Frontal cortex (tissue), 4 donors: ENCODE measurements around the gene HARS1. TPM values are rescaled to one million over a fixed set of nuclear protein-coding genes. Genes with fewer than 3 reads are reported as not detected.
"Not testable (repeated sequence)": the region's sequence is repeated elsewhere in the genome, so short reads cannot be mapped to it uniquely, and the experiment has no call there.

ENCODE experiments used
- DNase-seq, 2 donors: peaks; one replicate each; pipeline ENCODE4 v3.0.0; 2012; ENCODE audit warnings: low spot score in 2 of 2
- FAIRE-seq: peaks from 2 replicates; lab custom pipeline; 2012; peaks lifted over from hg19 to GRCh38; lab: Jason Lieb, UNC
- total RNA-seq: library from RNA; depleted of rRNA; stranded (reverse); fragments of >200 nt; gene quantifications from one replicate; pipeline ENCODE4 v1.2.3, GENCODE V29; 2014
- donor health status: control.
- donor health status: control.
- donor health status: control.

The HARS1 gene
- total RNA-seq, 1 donor from 2014 or later: 74.2 TPM

- FAIRE-seq: no peak
- DNase-seq: no peak
These were observed 12.2 kb downstream of the HARS1 start for GRCh38 chr5:140678993-140679392.

GRCh38 chr5:140677947-140678346 is 13.2 kb downstream of the HARS1 start:
- FAIRE-seq: no peak
- DNase-seq: no peak

GRCh38 chr5:140674629-140675028 is 16.5 kb downstream of the HARS1 start:
- FAIRE-seq: no peak
- no peak for DNase-seq

- no peak for DNase-seq
- no peak for FAIRE-seq
These were observed 17.0 kb downstream of the HARS1 start for GRCh38 chr5:140674211-140674610.

DNA sequence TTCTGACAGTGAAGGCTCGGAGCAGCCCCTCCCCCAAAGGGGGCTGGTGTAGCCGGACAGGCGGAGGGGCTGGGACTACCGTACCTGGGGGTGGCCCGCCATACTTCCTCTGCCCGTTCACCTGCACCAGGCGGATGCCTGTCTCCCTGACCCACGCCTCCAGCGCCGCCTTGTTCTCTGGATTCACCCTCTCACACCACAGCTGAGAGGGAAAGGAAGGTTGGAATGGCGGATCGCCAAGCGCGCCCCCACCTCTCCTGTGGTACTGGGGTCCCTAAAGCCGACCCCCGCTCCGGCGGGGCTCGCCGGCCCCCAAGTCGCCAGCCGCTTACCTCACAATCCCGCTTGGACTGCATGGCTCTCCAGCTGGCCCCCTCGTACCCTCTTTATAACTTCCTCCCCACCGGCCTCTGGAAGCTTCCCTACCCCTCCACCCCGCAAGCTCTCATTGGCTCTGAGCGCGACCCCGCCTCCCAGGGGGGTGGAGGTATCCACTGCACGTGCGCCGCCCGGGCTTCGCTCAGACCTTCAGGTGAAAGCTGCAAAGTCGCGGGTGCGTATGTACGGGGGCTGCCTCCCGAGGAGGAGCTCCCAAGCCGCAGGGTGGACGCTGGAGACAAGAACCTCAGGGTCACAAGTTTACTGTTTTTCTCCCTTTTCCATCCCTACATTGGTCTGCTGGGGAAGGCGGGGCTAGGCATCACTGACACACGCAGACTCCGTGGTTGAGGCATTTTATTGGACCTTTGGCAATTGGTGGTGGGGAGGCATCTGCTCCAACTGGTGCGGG is 17.8 kb downstream of the HARS1 start, which contains the start of gene DND1:
DND1 (minus strand) TSS at position 390 of the 790 bp plus-strand sequence; CDS start at position 356, 34 bp downstream.
- FAIRE-seq (no peak), DNase-seq (no peak)

DNA sequence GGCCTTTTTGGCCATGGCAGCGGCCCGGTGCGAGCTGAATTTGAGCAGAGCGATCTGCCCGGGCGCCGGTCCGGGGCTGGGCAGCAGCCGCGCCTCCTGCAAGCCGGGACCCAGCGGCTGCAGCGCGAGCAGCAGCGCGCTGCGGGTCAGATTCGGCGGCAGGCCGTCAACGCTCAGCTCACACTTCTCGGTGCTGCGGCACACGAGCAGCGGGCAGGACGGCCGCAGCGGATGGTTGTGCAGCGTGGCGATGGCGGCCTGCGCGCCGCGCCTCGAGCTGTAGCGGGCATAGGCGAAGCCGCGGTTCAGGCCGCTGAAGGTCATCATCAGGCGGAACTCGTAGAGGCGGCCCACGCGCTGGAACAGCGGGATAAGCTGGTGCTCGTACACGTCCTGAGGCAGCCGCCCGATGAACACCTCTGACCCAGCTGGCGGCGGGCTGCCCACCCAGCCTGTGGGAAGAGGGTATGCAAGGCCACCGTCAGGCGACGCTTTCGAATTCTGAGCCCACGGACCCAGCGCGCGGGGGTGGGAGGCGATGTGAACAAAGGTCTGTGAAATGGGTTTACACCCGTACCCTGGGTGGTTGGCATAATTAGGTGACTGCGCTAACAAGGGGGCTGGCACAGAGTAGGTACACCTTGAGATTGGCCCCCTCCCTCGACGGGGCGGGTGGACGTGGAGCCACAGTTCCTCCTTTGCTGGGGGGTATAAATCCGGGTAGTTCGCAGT is 18.5 kb downstream of the HARS1 start:
- no peak for FAIRE-seq
- DNase-seq: peak in 1 of 2 donors; percentile 33

GRCh38 chr5:140671472-140672125 is 19.6 kb downstream of the HARS1 start:
- FAIRE-seq: no peak
- DNase-seq: no peak

DNA sequence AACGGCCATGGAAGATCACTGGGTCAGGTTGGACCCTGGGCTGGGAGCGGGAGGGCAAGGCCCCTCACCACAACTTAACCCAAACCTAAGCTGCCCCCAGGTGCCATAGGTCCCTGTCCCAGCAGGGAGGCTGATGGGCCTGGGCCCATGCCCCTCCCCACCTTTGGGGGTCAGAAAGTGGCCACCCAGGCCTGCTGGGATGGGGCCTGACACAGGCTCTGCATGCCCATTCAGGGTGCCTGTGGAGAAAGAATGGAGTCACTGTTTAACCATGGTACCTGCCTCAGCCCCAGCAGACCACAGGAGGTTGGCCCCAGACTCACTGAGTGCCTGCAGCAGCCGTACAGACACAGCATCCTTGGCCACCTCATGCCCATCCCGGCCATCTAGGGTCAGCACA is 20.1 kb downstream of the HARS1 start:
- not testable (repeated sequence) for FAIRE-seq, DNase-seq

GRCh38 chr5:140664359-140665119 is 26.6 kb downstream of the HARS1 start, which contains the start of gene WDR55:
WDR55 (plus strand) TSS chr5:140664904; CDS start chr5:140664913, 9 bp downstream.
- DNase-seq: peak; percentile 87 to 94
- no peak for FAIRE-seq

- no peak for FAIRE-seq
- DNase-seq: no peak
These were observed 27.2 kb downstream of the HARS1 start for GRCh38 chr5:140664030-140664358.

DNA sequence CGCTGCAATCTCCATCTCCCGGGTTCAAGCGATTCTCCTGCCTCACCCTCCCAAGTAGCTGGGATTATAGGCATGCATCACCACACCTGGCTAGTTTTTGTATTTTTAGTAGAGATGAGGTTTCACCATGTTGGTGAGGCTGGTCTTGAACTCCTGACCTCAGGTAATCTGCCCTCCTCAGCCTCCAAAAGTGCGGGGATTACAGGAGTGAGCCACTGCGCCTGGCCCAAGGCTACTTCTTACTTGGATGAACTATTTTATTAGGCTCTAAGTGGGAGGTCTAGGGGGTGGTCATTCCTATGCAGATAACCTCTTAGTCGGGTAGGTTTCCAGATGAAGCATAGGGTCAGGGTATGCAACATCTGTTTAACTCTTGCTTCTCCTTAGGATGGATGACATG is 30.8 kb downstream of the HARS1 start:
- not testable (repeated sequence) for FAIRE-seq, DNase-seq

DNA sequence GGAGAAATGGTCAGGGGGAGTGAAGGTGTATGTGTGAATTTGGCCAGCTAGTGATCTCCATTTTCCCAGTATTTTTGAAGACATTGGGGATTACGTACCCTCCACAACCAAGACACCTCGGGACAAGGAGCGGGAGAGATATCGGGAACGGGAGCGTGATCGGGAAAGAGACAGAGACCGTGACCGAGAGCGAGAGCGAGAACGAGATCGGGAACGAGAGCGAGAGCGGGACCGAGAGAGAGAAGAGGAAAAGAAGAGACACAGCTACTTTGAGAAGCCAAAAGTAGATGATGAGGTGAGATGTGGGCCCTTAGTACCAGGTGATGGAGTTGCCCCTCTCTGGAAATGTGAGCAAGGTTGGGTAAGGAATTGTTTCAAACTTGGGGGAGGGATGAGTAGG is 32.3 kb downstream of the HARS1 start:
- FAIRE-seq: no peak
- no peak for DNase-seq

DNA sequence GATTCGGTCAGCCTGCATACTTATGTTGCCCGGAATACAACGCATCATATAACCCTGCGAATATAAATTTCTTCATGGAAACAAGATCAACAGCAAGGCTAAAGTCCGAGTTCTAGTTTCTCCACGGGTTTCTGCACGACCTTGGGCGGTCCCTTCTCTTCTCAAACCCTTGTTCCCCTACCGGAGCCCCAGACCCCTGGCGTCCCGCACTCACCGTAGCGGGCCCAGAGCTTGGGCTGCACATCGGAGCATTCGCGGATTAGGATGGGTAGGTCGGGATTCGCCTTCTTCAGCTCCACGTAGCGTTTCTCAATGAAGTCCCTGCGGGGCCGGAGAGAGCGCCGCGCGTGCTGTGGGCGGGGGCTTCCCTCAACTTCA is 44.1 kb downstream of the HARS1 start:
- no peak for FAIRE-seq
- no peak for DNase-seq

- FAIRE-seq (no peak), DNase-seq (no peak)
These were observed 48.5 kb downstream of the HARS1 start for GRCh38 chr5:140642718-140643117.

DNA sequence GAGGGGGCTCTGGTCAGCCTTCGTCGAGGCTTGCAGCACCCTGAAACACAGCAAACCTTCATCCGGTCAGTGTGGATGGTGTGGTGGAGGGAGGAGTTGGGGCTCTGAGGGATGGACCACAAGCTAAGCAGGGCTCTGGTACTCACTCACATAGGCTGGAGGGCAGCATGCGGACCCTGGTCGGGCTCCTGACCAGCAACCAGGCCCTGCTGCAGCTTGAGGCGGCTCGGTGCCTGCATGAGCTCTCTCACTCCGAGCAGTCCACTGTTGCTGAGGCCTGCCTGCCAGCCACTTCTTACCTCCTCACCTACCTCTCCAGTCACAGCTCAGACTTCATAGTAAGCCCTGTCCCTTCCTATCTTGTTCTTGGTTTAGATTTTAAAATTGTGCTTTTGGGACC is 49.5 kb downstream of the HARS1 start:
- FAIRE-seq (no peak), DNase-seq (no peak)

DNA sequence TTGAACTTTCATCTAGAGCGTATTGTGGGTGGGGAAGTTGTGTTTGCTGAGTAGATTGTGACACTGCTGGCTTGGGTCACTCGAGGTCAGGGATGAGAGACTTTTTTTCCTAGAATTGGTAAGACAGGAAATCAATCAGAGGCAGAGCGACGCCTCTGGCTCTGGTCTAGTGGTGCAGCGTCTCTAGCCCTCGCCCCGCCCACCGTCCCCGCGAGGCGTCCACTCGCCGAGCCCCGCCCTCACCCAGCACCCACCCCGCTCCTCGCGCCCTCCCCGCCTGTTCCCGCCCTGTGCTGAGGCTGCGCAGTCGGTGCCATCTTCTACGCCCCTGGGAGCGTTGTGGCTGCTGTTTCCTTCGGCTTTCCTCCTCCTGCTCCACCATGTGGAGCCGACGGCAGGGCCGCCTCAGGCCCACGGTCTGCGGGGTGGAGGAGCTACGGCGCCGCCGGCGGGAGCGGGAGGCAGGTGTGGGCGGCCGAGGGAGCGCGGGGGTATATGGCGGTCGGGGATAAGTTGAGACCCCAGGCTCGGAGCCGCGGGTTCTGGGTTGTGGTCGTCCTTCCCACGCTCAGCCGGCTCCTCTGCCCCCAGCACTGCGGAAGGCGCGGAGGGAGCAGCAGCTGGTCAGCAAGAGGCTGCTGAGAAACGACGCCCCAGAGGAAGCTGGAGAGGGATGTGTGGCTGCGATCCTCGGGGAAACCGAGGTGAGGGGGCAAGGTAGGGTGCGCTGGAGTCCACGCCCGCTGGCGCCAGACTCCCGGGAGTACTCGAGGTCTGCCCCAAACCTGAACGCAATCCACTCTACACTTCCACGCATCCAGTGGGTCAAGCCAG is 51.8 kb downstream of the HARS1 start, which contains the start of gene TMCO6:
TMCO6 (plus strand) TSS at position 304 of the 834 bp plus-strand sequence; CDS start at position 381, 77 bp downstream.
- FAIRE-seq: no peak
- DNase-seq: peak; percentile 97 to 100

GRCh38 chr5:140638898-140639147 is 52.3 kb downstream of the HARS1 start:
- not testable (repeated sequence) for FAIRE-seq, DNase-seq

DNA sequence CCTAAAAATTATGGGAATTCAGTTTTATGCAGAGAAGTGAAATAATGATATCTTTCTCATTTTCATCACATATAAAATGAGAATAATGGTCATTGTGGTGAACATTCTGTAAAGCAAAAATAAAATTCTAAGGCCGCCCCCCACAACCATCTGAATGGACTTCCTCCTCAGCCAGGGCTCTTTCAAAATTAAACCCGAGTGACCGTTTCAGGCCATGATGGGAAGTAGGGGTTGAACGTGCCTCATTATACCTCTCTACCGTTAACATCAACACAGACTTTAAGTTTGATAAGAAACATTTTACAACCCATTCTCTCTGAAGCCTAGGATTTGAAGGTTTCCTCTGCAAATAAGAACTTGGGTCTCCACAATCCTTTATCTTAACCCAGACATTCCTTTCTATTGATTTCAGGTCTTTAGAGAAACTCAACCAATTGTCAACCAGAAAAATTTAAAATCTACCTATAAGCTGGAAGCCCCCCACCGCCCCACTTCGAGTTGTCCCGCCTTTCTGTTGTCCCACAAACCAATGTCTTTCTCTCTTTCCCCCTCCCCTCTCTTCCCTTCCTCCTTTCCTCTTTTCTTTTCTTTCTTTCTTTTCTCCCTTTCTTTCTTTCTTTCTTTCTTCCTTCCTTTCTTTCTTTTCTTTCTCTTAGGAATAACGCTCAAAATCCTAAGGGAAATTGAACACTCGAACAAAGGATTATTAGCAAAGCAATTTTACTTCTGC is 53.6 kb downstream of the HARS1 start:
- DNase-seq: no peak

More for the DNA sequence above, 53.6 kb downstream of the HARS1 start:
- FAIRE-seq: no peak
